Activated CD8-positive, alpha-beta T cell treated with anti-CD3 and anti-CD28 coated beads for 36 hours (primary cell): ENCODE data around the gene RPLP2. TPM values are rescaled to one million over a fixed set of nuclear protein-coding genes. Genes with fewer than 3 reads are reported as not detected.

ENCODE experiments used
- ATAC-seq: fragments of 200-7000 bp; cut with Tn5 transposase; one replicate; pipeline ENCODE4 v1.10.0; 2021; ENCODE audit warnings: mild to moderate bottlenecking, moderate library complexity
- CTCF ChIA-PET: fragments of 350-600 bp; sonication (Branson Sonifier 250); formaldehyde crosslinking; loops from one replicate; lab custom pipeline; 2021; ENCODE audit warnings: antibody characterized with exemption; lab: Charles Lee
- POLR2A ChIA-PET: fragments of 350-600 bp; sonication (Branson Sonifier 250); formaldehyde crosslinking; loops from one replicate; lab custom pipeline; 2021; ENCODE audit warnings: antibody characterized with exemption; lab: Charles Lee
- DNase-seq: peaks from one replicate; pipeline ENCODE4 v3.0.0-alpha.2; 2020
- H3K27ac Mint-ChIP-seq: one replicate; pipeline ENCODE4 v1.8.0; 2021; ENCODE audit warnings: mild to moderate bottlenecking, mixed read lengths
- H3K27me3 Mint-ChIP-seq: one replicate; pipeline ENCODE4 v1.8.0; 2021; ENCODE audit warnings: mixed read lengths
- H3K36me3 Mint-ChIP-seq: one replicate; pipeline ENCODE4 v1.8.0; 2021; ENCODE audit warnings: low read depth, mixed read lengths
- H3K4me1 Mint-ChIP-seq: one replicate; pipeline ENCODE4 v1.8.0; 2021; ENCODE audit warnings: low read depth, mixed read lengths
- H3K4me3 Mint-ChIP-seq: one replicate; pipeline ENCODE4 v1.8.0; 2021; ENCODE audit warnings: mild to moderate bottlenecking, moderate library complexity, mixed read lengths
- H3K9me3 Mint-ChIP-seq: one replicate; pipeline ENCODE4 v1.8.0; 2021; ENCODE audit warnings: mixed read lengths
- intact Hi-C: fragments of 100-400 bp; cut with micrococcal nuclease; formaldehyde crosslinking; loops from one replicate; pipeline ENCODE4 v1.10.0; 2022
- total RNA-seq, 2 experiments: library from RNA; stranded (reverse); gene quantifications; one replicate each; pipeline ENCODE4 v1.2.3, GENCODE V29; 2021
- TF ChIP-seq, protein P1 (sequence below): fragments of 200-600 bp; IDR thresholded peaks from one replicate; pipeline ENCODE4 v1.8.0; 2022; ENCODE audit warnings: antibody characterized with exemption, mild to moderate bottlenecking

The RPLP2 gene
- total RNA-seq, 2 experiments from 2014 or later, result 3,638 to 3,686 TPM

DNA sequence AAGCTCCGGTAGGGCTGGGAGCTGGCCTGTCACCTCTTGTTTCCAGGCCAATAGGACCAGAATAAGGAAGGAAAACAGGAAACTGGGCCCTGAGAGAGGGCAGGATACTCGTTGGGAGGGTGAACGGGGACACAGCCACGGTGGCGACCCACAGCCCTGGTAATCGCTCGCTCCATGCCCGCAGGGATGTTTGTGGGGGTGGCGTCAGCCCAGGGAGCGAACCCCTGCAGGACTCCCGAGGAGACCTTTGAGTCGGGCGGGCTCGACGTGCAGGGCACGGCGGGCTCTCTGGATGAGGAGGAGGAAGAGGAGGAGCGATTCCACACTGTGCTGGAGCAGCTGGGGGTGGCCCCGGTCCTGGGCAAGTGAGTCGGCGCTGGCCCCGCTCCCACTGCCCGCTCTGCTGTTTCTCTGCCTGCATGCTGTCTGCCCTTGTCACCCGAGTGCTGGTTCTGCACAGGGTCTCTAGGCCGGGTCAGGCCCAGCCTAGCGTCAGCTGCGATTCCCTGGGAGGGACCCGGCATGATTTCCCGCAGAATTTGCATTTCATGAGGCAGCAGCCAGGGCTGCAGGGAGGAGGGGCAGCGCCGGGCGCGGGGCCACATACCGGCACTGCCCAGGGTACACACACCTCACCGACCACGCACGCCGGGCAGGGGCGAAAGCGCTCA is 19.5 kb downstream of the RPLP2 start:
- DNase-seq (no peak), ATAC-seq (no peak)
- ChIA-PET POLR2A (interaction anchor here (1.2 to 21.1 kb wide), 3 partner anchors 12 to 96 kb away, joined by 3 to 273 read pairs (median 81); partner anchors contain the start of genes AP2A2, PNPLA2, POLR2L and RPLP2), CTCF (interaction anchor here (0.9 kb wide), 1 partner anchor 10 kb away, joined by 3 read pairs; the partner anchor contains the start of gene PNPLA2)
- Mint-ChIP-seq H3K4me1 (peaks cover 39% of the 10 kb centered on the region), H3K36me3 (peaks cover 10% of the 10 kb centered on the region), H3K4me3 (peak overlapping the region; percentile 24), H3K9me3 (no peaks in the 10 kb centered on the region), H3K27ac (no peak overlapping the region), H3K27me3 (peaks cover 41% of the 10 kb centered on the region)
- TF ChIP-seq, protein P1, sequence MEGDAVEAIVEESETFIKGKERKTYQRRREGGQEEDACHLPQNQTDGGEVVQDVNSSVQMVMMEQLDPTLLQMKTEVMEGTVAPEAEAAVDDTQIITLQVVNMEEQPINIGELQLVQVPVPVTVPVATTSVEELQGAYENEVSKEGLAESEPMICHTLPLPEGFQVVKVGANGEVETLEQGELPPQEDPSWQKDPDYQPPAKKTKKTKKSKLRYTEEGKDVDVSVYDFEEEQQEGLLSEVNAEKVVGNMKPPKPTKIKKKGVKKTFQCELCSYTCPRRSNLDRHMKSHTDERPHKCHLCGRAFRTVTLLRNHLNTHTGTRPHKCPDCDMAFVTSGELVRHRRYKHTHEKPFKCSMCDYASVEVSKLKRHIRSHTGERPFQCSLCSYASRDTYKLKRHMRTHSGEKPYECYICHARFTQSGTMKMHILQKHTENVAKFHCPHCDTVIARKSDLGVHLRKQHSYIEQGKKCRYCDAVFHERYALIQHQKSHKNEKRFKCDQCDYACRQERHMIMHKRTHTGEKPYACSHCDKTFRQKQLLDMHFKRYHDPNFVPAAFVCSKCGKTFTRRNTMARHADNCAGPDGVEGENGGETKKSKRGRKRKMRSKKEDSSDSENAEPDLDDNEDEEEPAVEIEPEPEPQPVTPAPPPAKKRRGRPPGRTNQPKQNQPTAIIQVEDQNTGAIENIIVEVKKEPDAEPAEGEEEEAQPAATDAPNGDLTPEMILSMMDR, result no peak
- intact Hi-C loops, result no loop called here

DNA sequence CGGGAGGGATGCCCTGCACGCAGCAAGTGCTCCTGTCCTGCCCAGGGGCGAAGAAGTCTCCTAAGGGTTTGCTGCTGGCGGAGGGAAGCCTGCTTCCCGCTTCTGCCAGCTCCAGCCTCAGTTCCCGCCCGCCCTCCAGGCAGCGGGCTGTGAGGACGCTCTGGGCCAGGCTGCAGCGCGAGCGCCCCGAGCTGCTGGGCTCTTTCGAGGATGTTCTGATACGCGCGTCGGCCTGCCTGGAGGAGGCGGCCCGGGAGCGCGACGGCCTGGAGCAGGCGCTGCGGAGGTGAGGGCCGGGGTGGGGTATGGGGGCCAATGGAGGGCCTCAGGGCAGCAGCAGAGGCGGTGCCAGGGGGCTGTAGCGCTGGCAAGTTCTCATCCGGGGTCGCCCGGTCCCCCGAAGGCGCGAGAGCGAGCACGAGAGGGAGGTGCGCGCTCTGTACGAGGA is 20.1 kb downstream of the RPLP2 start:
- TF ChIP-seq, protein P1, result no peak
- POLR2A ChIA-PET, result interaction anchor here (1.2 to 21.1 kb wide), 3 partner anchors 11 to 96 kb away, joined by 3 to 273 read pairs (median 81); partner anchors contain the start of genes AP2A2, PNPLA2, POLR2L and RPLP2
- no peak overlapping the region for H3K27ac Mint-ChIP-seq
- no peaks in the 10 kb centered on the region for H3K9me3 Mint-ChIP-seq
- CTCF ChIA-PET, result interaction anchor here (1.4 kb wide), 1 partner anchor 13 kb away, joined by 5 read pairs; no protein-coding TSS in a partner anchor
- peaks cover 7% of the 10 kb centered on the region for H3K36me3 Mint-ChIP-seq
- H3K27me3 Mint-ChIP-seq, result peaks cover 42% of the 10 kb centered on the region
- DNase-seq (no peak), ATAC-seq (peak; percentile 2)
- peak overlapping the region; percentile 24 for H3K4me3 Mint-ChIP-seq
- H3K4me1 Mint-ChIP-seq, result peaks cover 43% of the 10 kb centered on the region
- intact Hi-C loops, result no loop called here

DNA sequence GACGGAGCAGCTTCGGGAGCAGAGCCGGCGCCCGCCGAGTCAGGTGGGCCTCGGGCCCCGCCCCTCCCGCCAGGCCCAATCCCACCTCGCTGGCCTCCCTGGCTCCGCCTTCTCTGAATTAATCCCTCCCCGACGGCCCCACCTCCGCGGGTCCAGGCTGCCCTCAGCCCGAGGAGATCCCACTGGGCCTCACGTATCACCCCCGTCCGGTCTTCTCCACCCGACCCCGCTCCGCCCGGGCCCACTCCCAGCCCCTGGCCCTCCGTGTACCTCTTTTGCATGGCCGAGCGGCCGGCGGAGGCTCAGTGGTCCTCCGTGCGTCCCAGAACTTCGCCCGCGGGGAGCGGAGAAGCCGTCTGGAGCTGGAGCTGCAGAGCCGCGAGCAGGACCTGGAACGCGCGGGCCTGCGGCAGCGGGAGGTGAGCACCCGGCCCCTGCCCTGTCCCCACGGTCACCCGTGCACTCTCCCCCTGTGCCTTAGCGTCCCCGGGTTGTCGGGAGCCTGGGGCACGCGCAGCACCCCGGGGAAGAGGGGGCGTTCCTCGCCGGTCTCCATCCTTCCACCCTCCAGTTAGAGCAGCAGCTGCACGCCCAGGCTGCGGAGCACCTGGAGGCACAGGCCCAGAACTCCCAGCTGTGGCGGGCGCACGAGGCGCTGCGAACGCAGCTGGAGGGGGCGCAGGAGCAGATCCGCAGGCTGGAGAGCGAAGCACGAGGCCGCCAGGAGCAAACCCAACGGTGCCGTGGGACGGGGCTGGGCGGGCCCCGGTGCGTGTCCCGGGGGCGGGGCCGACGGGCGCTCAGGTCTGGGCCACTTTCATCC is 20.7 kb downstream of the RPLP2 start:
- ChIA-PET POLR2A (interaction anchor here (0.6 to 21.1 kb wide), 4 partner anchors 11 to 217 kb away, joined by 3 to 273 read pairs (median 42); partner anchors contain the start of genes AP2A2, PNPLA2, POLR2L and RPLP2), CTCF (interaction anchor here (1.4 to 2.4 kb wide), 2 partner anchors 11 to 13 kb away, joined by 5 to 11 read pairs; partner anchors contain the start of gene PNPLA2)
- DNase-seq (peak; percentile 84), ATAC-seq (peak; percentile 74)
- H3K4me3 Mint-ChIP-seq, result peak overlapping the region; percentile 19
- peaks cover 43% of the 10 kb centered on the region for H3K4me1 Mint-ChIP-seq
- TF ChIP-seq, protein P1, result no peak
- H3K9me3 Mint-ChIP-seq, result no peaks in the 10 kb centered on the region
- intact Hi-C loops, result no loop called here
- no peak overlapping the region for H3K27ac Mint-ChIP-seq
- peaks cover 1% of the 10 kb centered on the region for H3K36me3 Mint-ChIP-seq
- peaks cover 40% of the 10 kb centered on the region for H3K27me3 Mint-ChIP-seq

DNA sequence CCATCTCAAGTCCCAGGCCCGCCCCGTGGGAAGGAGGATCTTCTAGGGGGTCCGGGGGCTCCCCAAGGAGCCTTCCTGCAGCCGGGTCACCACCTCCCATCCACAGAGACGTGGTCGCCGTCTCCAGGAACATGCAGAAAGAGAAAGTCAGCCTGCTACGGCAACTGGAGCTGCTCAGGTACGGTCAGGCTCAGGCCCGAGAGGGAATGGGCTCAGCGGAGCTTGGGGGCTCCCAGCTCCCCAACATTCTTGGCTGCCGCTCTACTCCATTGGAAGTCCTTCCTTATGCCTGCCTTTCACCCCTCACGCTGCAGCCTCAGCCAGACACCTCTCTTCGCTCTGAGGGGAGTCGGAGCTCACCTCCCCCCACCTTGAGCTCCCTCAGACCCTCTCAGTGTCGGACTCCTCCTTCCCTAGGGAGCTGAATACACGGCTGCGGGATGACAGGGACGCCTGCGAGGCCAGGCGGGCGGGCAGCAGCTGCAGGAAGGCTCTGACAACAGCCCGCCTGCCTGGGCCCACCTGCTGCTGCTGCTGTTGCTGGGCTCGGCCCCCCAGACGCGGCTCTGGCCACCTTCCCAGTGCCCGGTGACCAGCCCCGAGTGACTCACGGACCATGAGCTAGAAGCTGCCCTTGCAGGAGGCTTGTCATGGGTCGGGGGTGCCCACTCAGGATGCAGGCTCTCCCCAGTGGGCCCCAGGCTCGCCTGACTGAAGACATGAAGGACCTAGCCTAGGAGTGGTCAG is 21.5 kb downstream of the RPLP2 start:
- no peaks in the 10 kb centered on the region for H3K9me3 Mint-ChIP-seq
- DNase-seq (no peak), ATAC-seq (no peak)
- peaks cover 40% of the 10 kb centered on the region for H3K27me3 Mint-ChIP-seq
- ChIA-PET CTCF (interaction anchor here (1.4 to 2.4 kb wide), 2 partner anchors 12 kb away, joined by 5 to 11 read pairs; partner anchors contain the start of gene PNPLA2), POLR2A (interaction anchor here (0.6 to 21.1 kb wide), 4 partner anchors 10 to 218 kb away, joined by 3 to 273 read pairs (median 42); partner anchors contain the start of genes PNPLA2, POLR2L, RPLP2 and TSPAN4)
- H3K4me1 Mint-ChIP-seq, result peaks cover 42% of the 10 kb centered on the region
- no peak overlapping the region for H3K4me3 Mint-ChIP-seq
- TF ChIP-seq, protein P1, result no peak
- H3K36me3 Mint-ChIP-seq, result no peaks in the 10 kb centered on the region
- H3K27ac Mint-ChIP-seq, result no peak overlapping the region
- intact Hi-C loops, result no loop called here
